Astrocyte of the spinal cord (primary cell): Measurements from ENCODE around the gene AHCTF1.

Experiments
- DNase-seq: peaks from one replicate; pipeline ENCODE4 v3.0.0; 2011; ENCODE audit warnings: low read depth, low spot score
- H3K4me3 ChIP-seq: 2 replicates; pipeline ENCODE4 v1.5.1; 2011; ENCODE audit warnings: low read depth, mild to moderate bottlenecking, low read length, moderate library complexity
- CTCF ChIP-seq: IDR thresholded peaks from 2 replicates; pipeline ENCODE4 v1.5.1; 2012; ENCODE audit warnings: low read depth, mild to moderate bottlenecking, low read length, inconsistent platforms
- in situ Hi-C: cut with HindIII; loops from 2 replicates; pipeline ENCODE4 v1.10.0; 2017; ENCODE audit warnings: low sequenced_read_pairs

Gene AHCTF1

DNA sequence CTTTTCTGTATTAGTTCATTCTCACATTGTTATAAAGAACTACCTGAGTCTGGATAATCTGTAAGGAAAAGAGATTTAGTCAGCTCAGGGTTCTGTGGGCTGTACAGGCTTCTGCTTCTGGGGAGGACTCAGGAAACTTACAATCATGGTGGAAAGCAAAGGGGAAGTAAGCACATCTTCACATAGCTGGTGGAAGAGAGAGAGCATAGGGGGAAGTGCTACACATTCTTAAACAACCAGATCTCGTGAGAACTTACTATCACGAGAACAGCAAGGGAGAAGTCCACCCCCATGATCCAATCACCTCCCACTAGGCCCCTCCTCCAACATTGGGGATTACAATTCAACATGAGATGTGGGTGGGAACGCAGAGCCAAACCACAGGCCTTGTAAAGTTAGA, 37.9 kb upstream of the AHCTF1 start:
- DNase-seq = no peak
- no peak overlapping the region for H3K4me3 ChIP-seq
- in situ Hi-C loops = no loop called here
- TF ChIP-seq CTCF = no peak

DNA sequence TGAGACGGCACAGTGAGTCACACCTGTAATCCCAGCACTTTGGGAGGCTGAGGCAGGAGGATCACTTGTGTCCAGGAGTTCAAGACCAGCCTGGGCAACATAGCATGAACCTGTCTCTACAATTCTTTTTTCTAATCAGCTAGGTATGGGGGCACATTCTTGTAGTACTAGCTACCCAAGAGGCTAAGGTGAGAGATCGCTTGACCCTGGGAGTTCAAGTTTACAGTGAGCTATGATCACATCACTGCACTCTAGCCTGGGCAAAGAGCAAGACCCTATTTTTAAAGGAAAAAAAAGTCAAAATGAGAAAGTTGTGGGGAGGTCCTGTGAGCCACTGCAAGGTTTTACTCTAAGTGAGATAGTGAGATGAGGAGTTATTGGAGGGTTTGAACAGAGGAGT, 34.8 kb upstream of the AHCTF1 start:
- in situ Hi-C loops = no loop called here

GRCh38 chr1:246959944-246960693, 28.4 kb upstream of the AHCTF1 start:
- H3K4me3 ChIP-seq = no peak overlapping the region
- no peak for DNase-seq
- in situ Hi-C loops = no loop called here
- no peak for TF ChIP-seq CTCF

More for the DNA sequence above, 34.8 kb upstream of the AHCTF1 start:
- no peak overlapping the region for H3K4me3 ChIP-seq
- TF ChIP-seq CTCF = no peak
- DNase-seq = no peak

DNA sequence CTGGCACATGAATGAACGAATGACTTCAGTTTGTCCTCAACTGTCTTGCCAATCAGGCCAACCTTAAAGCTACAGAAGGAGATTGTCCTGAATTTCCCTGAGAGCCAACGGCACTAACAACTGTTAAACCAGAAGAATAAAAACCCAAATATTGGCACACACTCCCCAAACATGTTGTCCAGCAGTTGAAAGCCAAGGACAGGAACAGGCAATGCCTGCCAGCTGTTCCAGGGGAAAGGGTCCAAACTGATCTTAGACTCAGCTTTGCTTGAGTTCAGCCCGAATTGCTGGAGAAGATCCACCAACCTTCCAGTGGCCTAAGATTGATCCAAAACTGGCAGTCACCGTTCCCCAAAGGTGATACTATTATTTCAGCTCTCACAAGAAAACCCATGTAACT, 22.4 kb upstream of the AHCTF1 start:
- in situ Hi-C loops = no loop called here
- no peak for TF ChIP-seq CTCF
- no peak for DNase-seq
- no peak overlapping the region for H3K4me3 ChIP-seq

DNA sequence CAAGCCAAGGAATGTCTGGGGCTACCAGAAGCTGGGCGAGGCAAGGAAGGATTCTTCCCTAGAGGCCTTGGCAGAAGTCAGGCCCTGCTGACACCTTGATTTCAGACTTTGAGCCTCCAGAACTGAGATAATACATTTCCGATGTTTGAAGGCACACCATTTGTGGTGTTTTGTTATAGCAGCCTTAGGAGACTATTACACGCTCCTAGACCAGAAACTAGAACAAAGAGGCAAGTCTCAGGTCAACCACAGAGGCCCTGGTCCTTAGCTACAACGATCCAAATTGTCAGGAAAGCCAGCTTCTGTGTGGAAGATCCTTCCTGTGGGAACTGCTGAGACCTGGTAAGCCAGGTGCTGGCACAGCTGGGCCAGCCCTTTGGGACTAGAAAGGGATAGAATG, 19.7 kb upstream of the AHCTF1 start:
- TF ChIP-seq CTCF = no peak
- in situ Hi-C loops = no loop called here
- DNase-seq = no peak
- H3K4me3 ChIP-seq = no peak overlapping the region

DNA sequence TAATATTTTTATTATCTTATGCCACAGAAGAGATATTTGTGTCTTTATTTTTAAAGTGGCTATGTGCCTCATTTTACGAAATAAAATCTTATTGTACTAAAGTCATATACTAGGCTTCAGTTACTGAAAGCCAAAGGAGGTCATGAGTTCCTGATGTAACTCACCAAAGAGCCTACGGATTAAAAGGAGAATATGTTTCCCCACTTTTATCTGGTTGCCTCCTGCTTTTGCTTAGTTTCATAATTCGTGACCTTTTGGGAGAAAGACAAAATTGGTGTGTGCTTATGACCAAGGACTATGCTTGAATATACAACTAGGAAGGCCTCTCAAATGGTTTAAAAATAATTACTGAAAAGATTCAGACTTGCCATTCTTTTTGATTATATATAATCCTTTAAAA, 18.2 kb upstream of the AHCTF1 start:
- no peak overlapping the region for H3K4me3 ChIP-seq
- no peak for DNase-seq
- in situ Hi-C loops = no loop called here
- no peak for TF ChIP-seq CTCF
